Measurements from ENCODE around the gene PNP. TPM values are rescaled to one million over a fixed set of nuclear protein-coding genes. Genes with fewer than 3 reads are reported as not detected.

Gene PNP
- total and polyA plus RNA-seq, 2 of the 8 experiments (the other 6 are each of a cell fraction or from before 2014, with no cell fraction given) = 108 to 130 TPM

DNA sequence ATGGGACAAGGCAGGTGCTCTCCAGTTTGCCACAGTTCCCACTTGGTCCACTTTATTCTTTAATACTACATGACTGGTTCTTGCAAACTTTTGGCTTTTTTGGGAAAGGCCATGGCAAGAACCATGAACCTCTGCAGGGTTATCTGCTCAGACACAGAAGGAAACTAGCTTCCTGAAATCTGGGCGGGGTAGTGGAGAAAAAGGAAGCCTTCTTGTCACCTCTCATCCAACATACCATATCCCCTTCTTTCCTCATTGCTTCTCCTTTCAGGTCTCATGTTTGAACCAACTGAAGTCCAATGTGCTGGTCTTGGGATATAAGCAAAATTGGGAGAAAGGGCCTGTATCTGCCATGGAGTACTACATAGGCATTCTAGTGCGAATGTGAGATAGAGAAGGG, 27.7 kb upstream of the PNP start:
- no peaks in the 10 kb centered on the region for H4K20me1 ChIP-seq (replicated peaks in 1 of 2; ENCODE audit: control insufficient read depth in 1 of 2, insufficient read depth in 2 of 2, low read length in 2 of 2)
- H3K4me1 ChIP-seq (replicated peaks in 1 of 4; ENCODE audit: control insufficient read depth in 3 of 4, insufficient read depth in 4 of 4, low read length in 3 of 4) = no peaks in the 10 kb centered on the region
- H2BK120ac ChIP-seq (replicated peaks; ENCODE audit: low read depth, low read length) = no peak overlapping the region
- 87% methylated on average over 2 of the region's 2 CpGs; no CpG with 5 or more reads in 1 of the 2 experiments for WGBS, 2 experiments (ENCODE audit: extremely low coverage in 1 of 2, insufficient coverage in 1 of 2, insufficient read length in 1 of 2, insufficient replicate concordance in 2 of 2, low coverage in 1 of 2, low lambda C conversion rate in 2 of 2, missing lambda C conversion rate in 1 of 2)
- no peak overlapping the region for H3K9ac ChIP-seq (replicated peaks in 1 of 4; ENCODE audit: extremely low read depth in 1 of 4, low read depth in 3 of 4, low read length in 3 of 4)
- no peak overlapping the region for H3K56ac ChIP-seq (replicated peaks; ENCODE audit: insufficient read length, low read depth, low read length)
- no peak overlapping the region for H2BK20ac ChIP-seq (ENCODE audit: low read length)
- no peaks in the 10 kb centered on the region for H3K79me1 ChIP-seq (ENCODE audit: low read depth, low read length)
- no peak overlapping the region for H4K5ac ChIP-seq (ENCODE audit: insufficient read length, low read depth, low read length)
- H2BK5ac ChIP-seq (ENCODE audit: low read depth, low read length) = no peak overlapping the region
- H3K14ac ChIP-seq (ENCODE audit: insufficient read length) = no peak overlapping the region
- H2AK5ac ChIP-seq (ENCODE audit: low read depth, low read length) = no peak overlapping the region
- no peaks in the 10 kb centered on the region for H3K23me2 ChIP-seq (ENCODE audit: low read depth, low read length)
- no peak overlapping the region for H2BK15ac ChIP-seq (ENCODE audit: low read length)
- no peak overlapping the region for H3K27ac ChIP-seq (ENCODE audit: low read depth, low read length)
- ChIA-PET POLR2A (ENCODE audit: partially characterized antibody) (interaction anchor here (0.7 to 8.2 kb wide), 7 partner anchors 11 to 133 kb away, joined by 3 to 68 read pairs (median 3); partner anchors contain the start of genes APEX1, OSGEP and TEP1), CTCF (ENCODE audit: partially characterized antibody) (interaction anchor here (1.1 kb wide), 1 partner anchor 166 kb away, joined by 3 read pairs; no protein-coding TSS in a partner anchor)
- H3K4me3 ChIP-seq (ENCODE audit: extremely low read depth in 1 of 4, insufficient read depth in 2 of 4, low read depth in 3 of 4, low read length in 4 of 4) = no peak overlapping the region
- H3K18ac ChIP-seq (ENCODE audit: extremely low read depth, low read length) = no peak overlapping the region
- no peak overlapping the region for H3K4me2 ChIP-seq (ENCODE audit: insufficient read depth in 1 of 2, low read depth in 2 of 2, low read length in 2 of 2)
- H3K23ac ChIP-seq (ENCODE audit: insufficient read length) = no peak overlapping the region
- H3K79me2 ChIP-seq (ENCODE audit: control insufficient read depth in 1 of 2, insufficient read depth in 2 of 2, low read length in 2 of 2) = no peaks in the 10 kb centered on the region
- H4K8ac ChIP-seq (ENCODE audit: extremely low read depth, insufficient read depth, low read length) = no peak overlapping the region
- no peak for FAIRE-seq
- no peak overlapping the region for H2BK12ac ChIP-seq (ENCODE audit: low read depth, low read length)
- no peaks in the 10 kb centered on the region for H3K9me3 ChIP-seq (ENCODE audit: insufficient read depth in 2 of 2, low read depth in 1 of 2, low read length in 1 of 2)
- H3K27me3 ChIP-seq (replicated peaks in 1 of 4; ENCODE audit: control insufficient read depth in 3 of 4, extremely low read depth in 1 of 4, insufficient read depth in 3 of 4, low read length in 3 of 4) = no peaks in the 10 kb centered on the region; a peak in 1 of 7 replicates
- no peak overlapping the region for H4K91ac ChIP-seq (replicated peaks; ENCODE audit: insufficient read length, low read length)
- peaks cover 10 to 13% (median 12%) of the 10 kb centered on the region in 4 experiments for H3K36me3 ChIP-seq (ENCODE audit: control insufficient read depth in 2 of 4, insufficient read depth in 4 of 4, low read length in 3 of 4)
- no peak for DNase-seq (ENCODE audit: low read depth in 1 of 2, low spot score in 2 of 2)
- H3K4ac ChIP-seq (replicated peaks; ENCODE audit: insufficient read length, low read depth, low read length) = no peak overlapping the region
- no peak overlapping the region for H2AFZ ChIP-seq (ENCODE audit: low read length)
- no peak for TF ChIP-seq ATF3 (IDR thresholded peaks at IDR 0.05; ENCODE audit: insufficient read depth, low read depth, low read length)
- TF ChIP-seq RFX5 (IDR thresholded peaks at IDR 0.05; ENCODE audit: borderline replicate concordance, low read depth, low read length) = no peak
- TF ChIP-seq BRCA1 (IDR thresholded peaks at IDR 0.05; ENCODE audit: low read depth, low read length) = no peak
- no peak for TF ChIP-seq GABPA (IDR thresholded peaks at IDR 0.05; ENCODE audit: borderline replicate concordance, insufficient read depth, low read length)
- TF ChIP-seq SUZ12 (IDR thresholded peaks at IDR 0.05; ENCODE audit: low read length) = no peak
- no peak for TF ChIP-seq ZNF274 (IDR thresholded peaks at IDR 0.05; ENCODE audit: borderline replicate concordance, extremely low read depth, low read length)
- no peak for TF ChIP-seq HDAC2 (IDR thresholded peaks at IDR 0.05; ENCODE audit: borderline replicate concordance in 1 of 2, low read depth in 2 of 2, low read length in 2 of 2)
- TF ChIP-seq TEAD4 (IDR thresholded peaks at IDR 0.05; ENCODE audit: low read depth, low read length) = no peak
- TF ChIP-seq JUND (IDR thresholded peaks at IDR 0.05; ENCODE audit: low read length) = no peak
- TF ChIP-seq SRF (IDR thresholded peaks at IDR 0.05; ENCODE audit: low read depth, low read length) = no peak
- no peak for TF ChIP-seq CHD1 (IDR thresholded peaks at IDR 0.05; ENCODE audit: low read depth, low read length)
- TF ChIP-seq KDM4A (IDR thresholded peaks at IDR 0.05; ENCODE audit: low read depth, low read length, severe bottlenecking) = no peak
- TF ChIP-seq E2F6 (IDR thresholded peaks at IDR 0.05) = no peak
